ES-I3 (cell line): ENCODE measurements around the gene FAM53B.

Experiments used
- H3K36me3 ChIP-seq: 2 replicates; pipeline ENCODE4 v1.6.1; 2013; ENCODE audit warnings: mild to moderate bottlenecking, low read length, control low read depth, moderate library complexity; ENCODE audit not compliant: insufficient read depth
- H3K4me1 ChIP-seq: 2 replicates; pipeline ENCODE4 v1.6.1; 2013; ENCODE audit warnings: mild to moderate bottlenecking, control low read depth, low read length; ENCODE audit not compliant: insufficient read depth
- H3K9ac ChIP-seq: 2 replicates; pipeline ENCODE4 v1.6.1; 2013; ENCODE audit warnings: low read depth, mild to moderate bottlenecking, low read length, moderate library complexity
- H3K9me3 ChIP-seq: 2 replicates; pipeline ENCODE4 v1.6.1; 2013; ENCODE audit warnings: mild to moderate bottlenecking, low read length, moderate library complexity; ENCODE audit not compliant: control insufficient read depth, insufficient read depth

FAM53B gene

DNA sequence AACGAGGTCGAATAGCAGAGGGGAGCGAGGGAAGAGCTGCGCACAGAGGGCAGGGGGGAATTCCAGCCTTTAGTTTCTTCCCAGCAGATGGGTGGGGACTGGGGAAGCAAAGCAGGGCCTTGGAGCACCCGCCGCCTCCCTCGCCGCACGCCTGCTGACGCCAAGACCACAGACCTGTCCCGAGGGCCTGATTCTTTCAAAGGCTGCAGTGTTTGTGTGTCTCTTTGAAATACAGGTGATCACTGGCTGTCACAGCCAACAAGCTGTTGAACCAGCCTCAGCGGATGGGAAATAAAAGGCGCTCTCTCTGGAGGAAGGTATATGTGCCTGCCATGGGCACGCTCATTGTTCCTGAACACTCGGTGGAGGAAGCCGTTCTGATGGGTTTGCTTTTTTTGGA is 119.3 kb downstream of the FAM53B start:
- H3K9ac ChIP-seq: no peak overlapping the region
- H3K9me3 ChIP-seq: no peaks in the 10 kb centered on the region
- peaks cover 11% of the 10 kb centered on the region; the same call in 1 of the 2 replicates for H3K4me1 ChIP-seq
- H3K36me3 ChIP-seq: no peaks in the 10 kb centered on the region

DNA sequence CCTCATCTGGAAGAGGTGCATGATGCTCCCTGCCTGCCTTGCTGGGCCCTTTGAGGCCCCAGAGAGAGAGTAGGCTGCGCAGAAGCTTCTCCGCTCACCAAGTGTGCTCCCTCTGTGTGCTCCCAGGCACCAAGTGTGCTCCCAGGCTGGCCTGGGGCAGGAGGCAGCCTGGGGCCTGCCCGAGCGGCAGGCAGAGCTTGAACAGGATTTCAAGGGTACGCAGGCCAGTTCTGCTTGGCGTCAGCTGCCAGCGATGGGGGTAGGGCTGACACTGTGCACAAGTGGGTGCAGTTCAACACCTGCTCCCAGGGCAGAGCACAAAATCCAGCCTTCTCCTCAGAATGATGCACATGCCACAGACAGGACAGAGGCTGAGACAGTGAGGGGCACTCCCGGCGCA is 119.7 kb downstream of the FAM53B start:
- Histone ChIP-seq H3K36me3 (no peaks in the 10 kb centered on the region), H3K9me3 (no peaks in the 10 kb centered on the region), H3K9ac (no peak overlapping the region), H3K4me1 (peaks cover 14% of the 10 kb centered on the region; the same call in 1 of the 2 replicates)

DNA sequence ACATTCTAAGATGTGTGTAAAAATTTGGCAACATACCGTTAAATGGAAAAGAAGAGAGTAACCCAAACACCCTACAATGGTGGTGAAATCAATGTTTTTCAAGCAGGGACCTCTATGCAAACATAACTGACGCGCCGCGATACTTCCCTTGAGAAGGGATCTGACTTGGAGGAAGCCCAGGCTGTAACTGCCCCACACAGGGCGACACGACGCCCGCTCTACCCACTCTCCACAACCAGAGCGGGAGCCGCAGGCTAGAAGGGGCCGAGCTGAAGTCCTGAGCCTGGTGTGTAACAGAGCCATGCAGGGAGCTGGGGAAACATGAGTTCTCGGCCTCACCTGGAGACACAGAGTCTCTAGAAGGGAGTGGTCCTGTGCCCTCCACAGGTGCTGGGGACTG is 120.2 kb downstream of the FAM53B start:
- Histone ChIP-seq H3K4me1 (peaks cover 17% of the 10 kb centered on the region; the same call in 1 of the 2 replicates), H3K9ac (no peak overlapping the region), H3K9me3 (no peaks in the 10 kb centered on the region), H3K36me3 (no peaks in the 10 kb centered on the region)

DNA sequence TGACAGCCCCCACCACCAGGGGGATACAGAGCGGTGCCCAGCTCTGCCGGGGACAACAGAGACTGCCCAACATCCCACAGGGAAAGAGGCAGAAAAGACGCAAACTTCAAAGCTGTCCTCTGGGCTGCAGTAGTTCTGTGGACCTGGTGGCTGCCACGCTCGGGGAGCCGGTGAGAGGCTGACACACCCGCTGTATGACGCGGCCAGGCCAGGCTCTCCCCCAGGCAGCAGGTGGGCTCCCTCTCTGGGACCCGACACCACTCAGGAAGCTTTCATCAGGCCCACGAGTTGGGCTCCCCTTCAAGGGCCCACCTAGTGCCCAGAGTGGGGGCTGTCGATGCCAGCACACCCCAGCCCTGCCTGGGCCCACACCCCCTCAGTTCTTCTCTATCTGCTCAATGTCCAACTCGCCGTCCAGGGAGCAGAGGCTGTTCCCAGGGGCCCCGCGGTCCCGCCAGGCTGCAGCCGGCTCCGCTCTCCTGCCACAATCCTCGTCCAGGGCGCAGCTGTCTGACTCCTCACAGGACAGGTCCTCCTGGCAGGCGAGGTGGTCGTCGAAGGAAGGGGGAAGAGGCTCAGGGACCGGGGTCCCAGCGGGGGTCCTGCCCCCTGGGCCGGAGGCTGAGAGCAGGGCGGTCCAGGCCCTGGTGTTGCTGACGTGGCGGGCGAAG is 121.2 kb downstream of the FAM53B start:
- no peak overlapping the region for H3K9ac ChIP-seq
- no peaks in the 10 kb centered on the region for H3K9me3 ChIP-seq
- no peaks in the 10 kb centered on the region for H3K36me3 ChIP-seq
- H3K4me1 ChIP-seq: peaks cover 17% of the 10 kb centered on the region; the same call in 1 of the 2 replicates

DNA sequence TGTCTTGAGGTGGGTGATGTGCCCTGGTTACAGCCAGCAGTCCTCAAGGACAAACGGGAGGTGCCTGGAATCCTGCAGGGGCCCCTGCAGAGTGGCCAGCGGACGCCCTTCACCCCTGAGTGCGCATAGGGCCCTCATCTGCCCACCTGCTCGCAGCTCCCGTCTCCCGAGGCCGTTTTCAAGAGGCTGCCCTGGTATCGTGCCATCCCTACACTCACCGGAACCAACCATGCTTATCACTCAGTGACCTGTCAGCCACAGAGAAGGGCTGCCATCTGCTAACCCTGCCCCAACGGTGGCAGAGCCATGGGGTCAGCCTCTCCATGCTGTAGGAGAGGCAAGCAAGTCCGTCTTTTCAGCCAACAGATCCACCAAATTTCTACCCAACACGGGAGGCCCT is 122.0 kb downstream of the FAM53B start:
- Histone ChIP-seq H3K9ac (no peak overlapping the region), H3K36me3 (no peaks in the 10 kb centered on the region), H3K9me3 (no peaks in the 10 kb centered on the region), H3K4me1 (peaks cover 13% of the 10 kb centered on the region; the same call in 1 of the 2 replicates)

DNA sequence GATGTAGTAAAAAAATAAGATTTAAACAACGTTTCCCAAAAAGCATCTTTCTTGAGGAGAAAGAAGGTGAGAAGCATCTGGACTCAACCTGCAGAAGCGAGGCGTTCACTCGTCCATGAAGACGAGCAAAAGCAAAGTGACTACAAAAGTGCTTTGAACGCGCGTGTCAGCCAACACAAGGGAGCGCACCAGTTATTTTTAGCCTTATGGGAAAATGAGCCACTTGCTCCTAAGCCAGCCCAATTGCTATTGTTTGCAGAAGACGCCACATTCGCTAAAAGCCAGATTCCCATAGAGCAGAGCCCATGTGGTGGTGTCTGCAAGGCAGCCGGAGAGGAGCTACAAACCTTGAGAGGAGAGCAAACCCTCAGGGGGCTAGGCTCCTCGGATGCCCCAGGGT is 122.5 kb downstream of the FAM53B start:
- Histone ChIP-seq H3K4me1 (peaks cover 7% of the 10 kb centered on the region; the same call in 1 of the 2 replicates), H3K9ac (no peak overlapping the region), H3K36me3 (no peaks in the 10 kb centered on the region), H3K9me3 (no peaks in the 10 kb centered on the region)

DNA sequence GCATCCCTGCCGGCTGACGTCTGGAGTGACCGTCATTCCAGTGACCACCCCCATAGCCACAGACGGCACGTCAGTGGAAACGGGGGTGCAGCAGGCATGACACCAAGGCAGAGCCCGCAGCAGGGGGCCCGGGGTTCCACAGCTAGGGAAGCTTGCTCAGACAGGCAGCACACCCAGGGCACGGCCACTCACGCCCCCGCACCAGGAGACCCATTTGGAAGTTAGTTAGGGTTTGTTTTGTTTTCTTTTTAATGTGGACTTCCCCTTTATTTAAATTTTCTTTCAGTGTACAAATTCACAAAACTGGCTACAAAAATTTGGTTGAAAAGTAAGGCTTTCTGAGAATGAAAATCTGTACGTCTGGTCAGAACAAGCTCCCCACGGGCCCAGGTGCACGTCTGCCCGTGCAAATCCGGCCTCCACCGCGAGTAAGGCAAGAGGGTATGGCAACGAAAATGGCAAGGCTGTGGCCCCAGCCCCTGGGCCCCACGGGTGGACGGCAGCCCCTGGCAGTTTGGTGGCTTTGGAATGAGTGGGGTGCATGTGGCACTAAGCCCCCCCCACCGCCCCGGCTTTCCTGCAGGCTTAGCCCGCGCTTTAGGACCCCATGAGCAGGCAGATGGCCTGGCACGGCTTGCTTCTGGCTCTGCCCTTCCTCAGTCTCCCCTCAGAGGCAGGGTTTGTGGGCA is 124.2 kb downstream of the FAM53B start:
- Histone ChIP-seq H3K36me3 (no peaks in the 10 kb centered on the region), H3K9me3 (no peaks in the 10 kb centered on the region), H3K4me1 (peaks cover 5% of the 10 kb centered on the region; the same call in 1 of the 2 replicates), H3K9ac (no peak overlapping the region)

DNA sequence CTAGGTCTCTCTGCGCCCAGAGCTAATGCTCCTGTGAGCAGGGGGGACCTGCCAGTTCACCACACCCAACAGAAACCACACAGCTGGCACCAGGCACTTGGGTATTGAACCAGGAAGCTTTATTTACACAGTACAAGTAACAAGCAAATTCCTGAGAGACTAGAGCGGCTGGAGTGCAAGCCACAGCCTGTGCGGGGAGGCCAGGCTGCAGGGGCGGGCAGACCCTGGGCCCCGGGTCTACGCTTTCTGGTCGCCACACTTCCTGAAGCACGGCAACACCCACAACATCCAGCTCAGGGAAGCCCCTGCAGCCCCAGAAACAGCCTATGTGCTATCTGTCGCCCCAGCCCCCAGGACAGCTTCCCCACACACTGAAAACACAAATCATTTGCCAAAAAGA is 125.0 kb downstream of the FAM53B start:
- no peak overlapping the region for H3K9ac ChIP-seq
- no peaks in the 10 kb centered on the region for H3K36me3 ChIP-seq
- H3K4me1 ChIP-seq: peaks cover 5% of the 10 kb centered on the region; the same call in 1 of the 2 replicates
- no peaks in the 10 kb centered on the region for H3K9me3 ChIP-seq

DNA sequence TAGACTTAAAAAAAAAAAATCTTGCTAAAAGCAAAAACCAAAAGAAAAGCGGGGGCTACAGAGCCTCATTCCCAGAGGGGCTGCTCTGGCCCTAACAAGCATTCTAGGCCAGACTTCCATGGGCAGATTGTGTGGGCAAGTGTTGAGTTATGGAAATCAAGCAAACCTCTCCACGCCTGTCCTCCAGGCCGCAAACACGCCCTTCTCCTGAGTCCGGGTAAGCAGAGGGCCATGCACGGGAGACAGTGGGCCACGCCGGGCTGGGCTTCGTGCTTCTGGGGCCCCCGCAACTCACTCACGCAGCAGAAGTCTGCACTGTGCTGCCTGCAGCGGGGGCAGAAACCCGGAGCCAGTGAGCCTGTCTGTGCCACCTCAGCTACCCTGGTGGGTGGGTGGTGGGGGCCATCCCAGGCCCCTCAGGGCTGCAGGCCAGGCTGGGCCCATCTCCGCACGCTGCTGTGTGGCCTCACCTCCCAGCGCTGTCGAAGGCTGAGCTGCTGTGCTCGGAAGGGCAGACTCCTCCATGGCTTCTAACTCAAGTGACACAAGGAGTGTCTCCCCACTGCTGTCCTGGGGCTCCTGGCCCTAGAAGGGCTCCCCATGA is 125.6 kb downstream of the FAM53B start:
- no peaks in the 10 kb centered on the region for H3K9me3 ChIP-seq
- H3K36me3 ChIP-seq: no peaks in the 10 kb centered on the region
- H3K9ac ChIP-seq: no peak overlapping the region
- peaks cover 5% of the 10 kb centered on the region; the same call in 1 of the 2 replicates for H3K4me1 ChIP-seq

DNA sequence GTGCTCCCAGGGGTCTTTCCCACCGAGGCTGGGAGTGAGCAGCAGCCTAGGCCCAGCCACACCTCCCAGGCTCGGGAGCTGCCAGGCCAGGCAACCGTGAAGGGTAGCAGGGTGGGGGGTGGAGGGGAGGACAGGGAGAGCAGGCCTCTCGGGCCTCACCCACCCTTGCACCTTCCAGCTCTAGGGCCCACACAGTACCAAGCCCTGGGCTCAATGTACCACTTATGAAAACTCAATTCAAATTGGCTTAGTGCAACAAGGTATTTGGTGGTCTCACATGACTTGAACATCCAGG is 127.4 kb downstream of the FAM53B start:
- H3K9ac ChIP-seq: no peak overlapping the region
- peaks cover 5% of the 10 kb centered on the region; the same call in 1 of the 2 replicates for H3K4me1 ChIP-seq
- no peaks in the 10 kb centered on the region for H3K36me3 ChIP-seq
- H3K9me3 ChIP-seq: no peaks in the 10 kb centered on the region

DNA sequence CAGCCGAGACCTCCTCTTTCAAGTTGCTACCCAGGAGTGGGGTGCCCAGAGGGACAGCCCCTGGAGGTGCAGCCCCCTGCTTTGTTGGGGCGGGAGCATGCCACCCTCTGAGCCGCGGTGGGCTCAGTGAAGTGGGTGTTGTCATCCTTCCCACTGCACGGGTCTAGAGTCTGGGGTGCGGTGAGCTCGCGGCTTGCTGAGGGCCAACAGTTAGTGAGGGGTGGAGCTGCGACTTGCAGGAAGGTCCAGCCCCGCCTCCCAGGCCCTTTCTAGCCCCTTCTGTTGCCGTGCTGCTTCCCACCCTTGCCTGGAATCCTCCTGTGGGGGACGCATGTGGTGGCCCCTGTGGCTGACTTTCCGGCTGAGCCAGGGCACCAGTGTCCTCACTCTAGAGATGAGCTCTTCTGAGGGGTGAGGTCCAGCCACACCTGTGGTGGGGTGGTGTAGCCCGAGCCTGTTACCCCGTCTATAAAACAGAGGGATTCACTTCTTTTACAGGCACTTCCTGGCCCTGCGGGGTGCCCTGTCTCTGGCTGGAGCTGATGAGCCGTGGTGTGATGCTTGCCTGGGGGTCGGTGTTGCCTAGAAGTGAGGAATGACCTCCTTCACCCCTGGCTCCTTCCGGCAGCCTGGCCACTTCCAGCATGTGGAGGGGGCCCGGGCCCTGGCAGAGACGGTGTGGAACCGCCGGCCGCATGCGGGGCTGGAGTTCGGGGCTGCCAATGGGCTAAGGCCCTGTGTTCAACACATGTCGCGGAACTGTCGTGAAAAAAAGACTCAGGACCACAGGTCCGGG is 127.9 kb downstream of the FAM53B start:
- peaks cover 5% of the 10 kb centered on the region; the same call in 1 of the 2 replicates for H3K4me1 ChIP-seq
- no peaks in the 10 kb centered on the region for H3K36me3 ChIP-seq
- no peaks in the 10 kb centered on the region for H3K9me3 ChIP-seq
- H3K9ac ChIP-seq: no peak overlapping the region

DNA sequence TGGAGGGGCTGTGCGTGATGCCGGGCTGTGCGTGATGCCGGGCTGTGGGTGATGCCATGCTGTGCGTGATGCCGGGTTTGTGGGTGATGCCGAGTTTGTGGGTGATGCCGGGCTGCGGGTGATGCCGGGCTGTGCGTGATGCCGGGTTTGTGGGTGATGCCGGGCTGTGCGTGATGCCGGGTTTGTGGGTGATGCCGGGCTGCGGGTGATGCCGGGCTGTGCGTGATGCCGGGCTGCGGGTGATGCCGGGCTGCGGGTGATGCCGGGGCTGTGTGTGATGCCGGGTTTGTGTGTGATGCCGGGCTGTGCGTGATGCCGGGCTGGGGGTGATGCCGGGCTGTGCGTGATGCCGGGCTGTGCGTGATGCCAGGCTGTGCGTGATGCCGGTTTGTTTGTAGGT is 128.9 kb downstream of the FAM53B start:
- Histone ChIP-seq H3K36me3 (no peaks in the 10 kb centered on the region), H3K9me3 (no peaks in the 10 kb centered on the region), H3K9ac (no peak overlapping the region), H3K4me1 (peaks cover 5% of the 10 kb centered on the region; the same call in 1 of the 2 replicates)

DNA sequence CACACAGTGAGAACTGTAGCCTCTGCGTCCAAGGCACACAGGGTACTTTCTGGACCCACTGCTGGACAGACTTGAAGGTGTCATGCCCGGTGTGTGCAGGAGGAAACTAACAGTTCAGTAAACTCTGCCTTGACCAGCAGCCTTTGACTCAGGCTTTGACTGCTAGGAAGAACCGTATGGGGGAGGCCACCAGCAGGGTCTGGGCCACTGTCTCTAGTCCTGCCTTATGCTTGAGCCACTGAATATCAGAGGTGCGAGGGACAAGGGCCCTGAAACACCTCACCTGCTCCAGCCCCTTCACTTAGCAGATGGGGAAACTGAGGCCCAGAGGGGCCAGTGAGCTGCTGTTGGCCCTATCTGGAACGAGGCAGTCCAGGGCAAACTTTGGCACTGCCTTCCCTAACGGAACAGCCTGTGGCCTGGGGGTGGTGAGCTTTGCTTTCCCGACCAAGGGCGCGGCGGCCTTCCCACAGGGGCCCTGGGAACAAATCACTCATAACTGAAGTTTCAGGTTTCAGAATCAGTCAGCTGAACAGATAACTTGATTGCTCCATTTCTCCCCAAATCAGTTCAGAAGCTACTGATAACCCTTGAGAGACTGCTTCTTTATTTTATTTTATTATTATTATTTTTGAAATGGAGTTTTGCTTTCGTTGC is 130.0 kb downstream of the FAM53B start:
- H3K9ac ChIP-seq: no peak overlapping the region
- H3K4me1 ChIP-seq: no peaks in the 10 kb centered on the region; the same call in 1 of the 2 replicates
- no peaks in the 10 kb centered on the region for H3K36me3 ChIP-seq
- no peaks in the 10 kb centered on the region for H3K9me3 ChIP-seq
